ENCODE measurements around the gene ZNF3. TPM values are rescaled to one million over a fixed set of nuclear protein-coding genes. Genes with fewer than 3 reads are reported as not detected.
A peak's percentile ranks its signal among the peaks of the same experiment; 100 is the strongest.

Gene ZNF3
- total RNA-seq, 1 donor from 2014 or later = 12.9 TPM

- intact Hi-C loops (cut with micrococcal nuclease) = no loop called here
- no peak for DNase-seq
- Histone ChIP-seq H3K27me3 (ENCODE audit: low read depth) (no peaks in the 10 kb centered on the region), H3K9me3 (replicated peaks) (no peaks in the 10 kb centered on the region), H3K36me3 (peaks cover 6% of the 10 kb centered on the region), H3K27ac (replicated peaks) (peak overlapping the region; percentile 97), H3K4me1 (peaks cover 36% of the 10 kb centered on the region), H3K4me3 (peak overlapping the region; percentile 97)
- TF ChIP-seq, protein P1, sequence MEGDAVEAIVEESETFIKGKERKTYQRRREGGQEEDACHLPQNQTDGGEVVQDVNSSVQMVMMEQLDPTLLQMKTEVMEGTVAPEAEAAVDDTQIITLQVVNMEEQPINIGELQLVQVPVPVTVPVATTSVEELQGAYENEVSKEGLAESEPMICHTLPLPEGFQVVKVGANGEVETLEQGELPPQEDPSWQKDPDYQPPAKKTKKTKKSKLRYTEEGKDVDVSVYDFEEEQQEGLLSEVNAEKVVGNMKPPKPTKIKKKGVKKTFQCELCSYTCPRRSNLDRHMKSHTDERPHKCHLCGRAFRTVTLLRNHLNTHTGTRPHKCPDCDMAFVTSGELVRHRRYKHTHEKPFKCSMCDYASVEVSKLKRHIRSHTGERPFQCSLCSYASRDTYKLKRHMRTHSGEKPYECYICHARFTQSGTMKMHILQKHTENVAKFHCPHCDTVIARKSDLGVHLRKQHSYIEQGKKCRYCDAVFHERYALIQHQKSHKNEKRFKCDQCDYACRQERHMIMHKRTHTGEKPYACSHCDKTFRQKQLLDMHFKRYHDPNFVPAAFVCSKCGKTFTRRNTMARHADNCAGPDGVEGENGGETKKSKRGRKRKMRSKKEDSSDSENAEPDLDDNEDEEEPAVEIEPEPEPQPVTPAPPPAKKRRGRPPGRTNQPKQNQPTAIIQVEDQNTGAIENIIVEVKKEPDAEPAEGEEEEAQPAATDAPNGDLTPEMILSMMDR (IDR thresholded peaks at IDR 0.05; ENCODE audit: borderline replicate concordance) = no peak
Measured at GRCh38 chr7:100120733-100121036, 39.2 kb upstream of the ZNF3 start.

- H3K4me3 ChIP-seq = peak overlapping the region; percentile 97
- peaks cover 6% of the 10 kb centered on the region for H3K36me3 ChIP-seq
- DNase-seq = peak; percentile 60
- no peaks in the 10 kb centered on the region for H3K27me3 ChIP-seq (ENCODE audit: low read depth)
- H3K4me1 ChIP-seq = peaks cover 33% of the 10 kb centered on the region
- intact Hi-C loops (cut with micrococcal nuclease) = no loop called here
- TF ChIP-seq, protein P1 (IDR thresholded peaks at IDR 0.05; ENCODE audit: borderline replicate concordance) = no peak
- H3K27ac ChIP-seq (replicated peaks) = peak overlapping the region; percentile 97
- H3K9me3 ChIP-seq (replicated peaks) = no peaks in the 10 kb centered on the region
Measured at GRCh38 chr7:100119970-100120732, 38.6 kb upstream of the ZNF3 start.

- no peaks in the 10 kb centered on the region for H3K27me3 ChIP-seq (ENCODE audit: low read depth)
- DNase-seq = peak; percentile 96
- H3K4me3 ChIP-seq = peak within 1 kb of the TSS; percentile 97
- no peaks in the 10 kb centered on the region for H3K9me3 ChIP-seq (replicated peaks)
- TF ChIP-seq, protein P1 (IDR thresholded peaks at IDR 0.05; ENCODE audit: borderline replicate concordance) = peak; percentile 23
- peaks cover 10% of the 10 kb centered on the region for H3K36me3 ChIP-seq
- peak within 1 kb of the TSS; percentile 97 for H3K27ac ChIP-seq (replicated peaks)
- intact Hi-C loops (cut with micrococcal nuclease) = no loop called here
- H3K4me1 ChIP-seq = peaks cover 29% of the 10 kb centered on the region
Measured at GRCh38 chr7:100119072-100119969, 37.8 kb upstream of the ZNF3 start, which contains the start of the genes CNPY4 and TAF6. TSS of gene CNPY4 (plus strand) at chr7:100119634. CDS start at chr7:100119745, 111 bp downstream. TSS of gene TAF6 (minus strand) at chr7:100119358. CDS start at chr7:100114209, 5,149 bp downstream.

DNA sequence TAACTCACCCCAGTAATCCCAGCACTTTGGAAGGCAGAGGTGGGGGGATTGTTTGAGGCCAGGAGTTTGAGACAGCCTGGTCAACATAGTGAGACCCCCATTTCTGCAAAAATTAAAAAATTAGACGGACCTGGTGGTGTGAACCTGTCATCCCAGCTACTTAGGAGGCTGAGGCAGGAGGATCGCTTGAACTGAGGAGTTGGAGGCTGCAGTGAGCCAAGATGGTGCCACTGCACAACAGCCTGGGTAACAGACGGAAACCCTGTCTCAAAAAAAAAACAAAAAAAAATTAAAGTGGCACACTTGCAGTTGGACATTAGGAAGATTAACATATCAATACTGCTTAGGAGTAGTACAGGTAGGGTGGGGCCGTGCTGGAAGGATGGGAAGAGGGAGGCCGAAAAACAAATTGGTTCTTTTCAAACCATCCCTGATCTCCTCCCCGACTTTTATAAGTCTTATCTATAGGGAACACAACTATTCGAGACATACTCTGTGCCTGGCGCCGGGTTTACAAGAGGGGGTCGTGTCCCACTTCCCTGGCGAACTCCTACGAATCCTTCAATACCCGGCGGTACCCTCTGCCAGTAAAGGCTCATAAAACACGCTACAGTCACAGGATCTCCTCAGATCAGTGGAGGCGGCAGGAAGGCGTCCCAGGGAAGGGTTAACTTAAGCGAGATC, 37.0 kb upstream of the ZNF3 start:
- TF ChIP-seq, protein P1 (IDR thresholded peaks at IDR 0.05; ENCODE audit: borderline replicate concordance) = no peak
- DNase-seq = no peak
- H3K36me3 ChIP-seq = peaks cover 15% of the 10 kb centered on the region
- peaks cover 29% of the 10 kb centered on the region for H3K4me1 ChIP-seq
- peak overlapping the region; percentile 97 for H3K27ac ChIP-seq (replicated peaks)
- H3K4me3 ChIP-seq = peak overlapping the region; percentile 97
- intact Hi-C loops (cut with micrococcal nuclease) = no loop called here
- H3K27me3 ChIP-seq (ENCODE audit: low read depth) = no peaks in the 10 kb centered on the region
- no peaks in the 10 kb centered on the region for H3K9me3 ChIP-seq (replicated peaks)

- intact Hi-C loops (cut with micrococcal nuclease) = no loop called here
- Histone ChIP-seq H3K9me3 (replicated peaks) (no peaks in the 10 kb centered on the region), H3K4me1 (peaks cover 21% of the 10 kb centered on the region), H3K4me3 (no peak overlapping the region), H3K27me3 (ENCODE audit: low read depth) (no peaks in the 10 kb centered on the region), H3K36me3 (peaks cover 44% of the 10 kb centered on the region), H3K27ac (replicated peaks) (no peak overlapping the region)
- DNase-seq = no peak
- TF ChIP-seq, protein P1 (IDR thresholded peaks at IDR 0.05; ENCODE audit: borderline replicate concordance) = no peak
Measured at GRCh38 chr7:100115026-100115425, 33.5 kb upstream of the ZNF3 start.
